ENCODE results near the gene NOD2.

NOD2 gene

GRCh38 chr16:50671644-50672260, 21.7 kb upstream of the NOD2 start:
- DNase-seq = no peak

- no peak for DNase-seq
Measured at GRCh38 chr16:50673496-50674275, 19.7 kb upstream of the NOD2 start.

- DNase-seq = no peak
Measured at GRCh38 chr16:50674831-50675230, 18.6 kb upstream of the NOD2 start.

GRCh38 chr16:50675686-50676610, 17.5 kb upstream of the NOD2 start:
- DNase-seq = no peak

- no peak for DNase-seq
Measured at GRCh38 chr16:50676684-50677225, 16.7 kb upstream of the NOD2 start.

- no peak for DNase-seq
Measured at GRCh38 chr16:50677351-50677750, 16.1 kb upstream of the NOD2 start.

- DNase-seq = no peak
Measured at GRCh38 chr16:50678531-50678930, 14.9 kb upstream of the NOD2 start.

- DNase-seq = no peak
Measured at GRCh38 chr16:50679266-50679665, 14.1 kb upstream of the NOD2 start.

- DNase-seq = no peak
Measured at GRCh38 chr16:50679676-50680555, 13.5 kb upstream of the NOD2 start.

GRCh38 chr16:50680556-50680893, 12.9 kb upstream of the NOD2 start:
- no peak for DNase-seq

- DNase-seq = peak; percentile 56
Measured at GRCh38 chr16:50681021-50681885, 12.2 kb upstream of the NOD2 start, which contains the start of gene SNX20. TSS of gene SNX20 (minus strand) at chr16:50681312. CDS start at chr16:50677526, 3,786 bp downstream.

GRCh38 chr16:50683689-50684374, 9.6 kb upstream of the NOD2 start:
- DNase-seq = peak; percentile 76

- DNase-seq = no peak
Measured at GRCh38 chr16:50684823-50685461, 8.5 kb upstream of the NOD2 start.

- DNase-seq = no peak
Measured at GRCh38 chr16:50685462-50686063, 7.8 kb upstream of the NOD2 start.

- DNase-seq = no peak
Measured at GRCh38 chr16:50688083-50688482, 5.3 kb upstream of the NOD2 start.

- no peak for DNase-seq
Measured at GRCh38 chr16:50688867-50689266, 4.5 kb upstream of the NOD2 start.

- DNase-seq = no peak
Measured at GRCh38 chr16:50690177-50690576, 3.2 kb upstream of the NOD2 start.

- DNase-seq = no peak
Measured at GRCh38 chr16:50692644-50692998, 785 bp upstream of the NOD2 start.

- no peak for DNase-seq
Measured at GRCh38 chr16:50694206-50694605, 800 bp downstream of the NOD2 start.

All from KG1 (cell line).